Neuronal stem cell (in vitro differentiated cells): ENCODE data around the gene SPATA4.
"Not testable (repeated sequence)": the region's sequence is repeated elsewhere in the genome, so short reads cannot be mapped to it uniquely, and the experiment has no call there.

Source experiments
- DNase-seq: peaks from one replicate; pipeline ENCODE4 v3.0.0-alpha.2; 2013; ENCODE audit warnings: low spot score
- H2AFZ ChIP-seq: one replicate; pipeline ENCODE4 v1.6.1; 2013; ENCODE audit warnings: mild to moderate bottlenecking, low read length, inconsistent platforms
- H2AK5ac ChIP-seq: 2 replicates; pipeline ENCODE4 v1.6.1; 2013; ENCODE audit warnings: low read depth, mild to moderate bottlenecking, inconsistent platforms, low read length, moderate library complexity, mixed read lengths
- H2BK120ac ChIP-seq: 2 replicates; pipeline ENCODE4 v1.6.1; 2013; ENCODE audit warnings: low read depth, mild to moderate bottlenecking, inconsistent platforms, low read length, moderate library complexity, mixed read lengths
- H2BK12ac ChIP-seq: one replicate; pipeline ENCODE4 v1.6.1; 2013; ENCODE audit warnings: low read length, inconsistent platforms
- H2BK15ac ChIP-seq: 2 replicates; pipeline ENCODE4 v1.6.1; 2013; ENCODE audit warnings: mild to moderate bottlenecking, low read length, inconsistent platforms, mixed read lengths
- H2BK5ac ChIP-seq: one replicate; pipeline ENCODE4 v1.6.1; 2013; ENCODE audit warnings: inconsistent platforms, mild to moderate bottlenecking, low read length, moderate library complexity
- H3K14ac ChIP-seq: one replicate; pipeline ENCODE4 v1.6.1; 2013; ENCODE audit warnings: low read length, inconsistent platforms
- H3K18ac ChIP-seq: 2 replicates; pipeline ENCODE4 v1.6.1; 2013; ENCODE audit warnings: low read length, inconsistent platforms
- H3K23ac ChIP-seq: 2 replicates; pipeline ENCODE4 v1.6.1; 2013; ENCODE audit warnings: low read depth, mild to moderate bottlenecking, mixed read lengths, low read length, inconsistent platforms; ENCODE audit not compliant: poor library complexity
- H3K27ac ChIP-seq: replicated peaks from 3 replicates; pipeline ENCODE4 v1.5.1; 2013; ENCODE audit warnings: low read length, inconsistent platforms
- H3K27me3 ChIP-seq, 3 experiments: 2 replicates each; pipeline ENCODE4 v1.6.1; 2013; ENCODE audit warnings: low read length in 3 of 3, mild to moderate bottlenecking in 2 of 3, inconsistent platforms in 1 of 3, low read depth in 1 of 3, mixed read lengths in 1 of 3, moderate library complexity in 1 of 3; ENCODE audit not compliant: control insufficient read depth in 3 of 3, insufficient read depth in 3 of 3
- H3K36me3 ChIP-seq, 2 donors: replicated peaks in 1 of 2; 2 replicates each; pipeline ENCODE4 v1.6.1; 2013; ENCODE audit warnings: low read length in 2 of 2; ENCODE audit not compliant: control insufficient read depth in 2 of 2, insufficient read depth in 2 of 2
- H3K4ac ChIP-seq: 2 replicates; pipeline ENCODE4 v1.6.1; 2013; ENCODE audit warnings: inconsistent platforms, mild to moderate bottlenecking, low read length, moderate library complexity
- H3K4me1 ChIP-seq, 2 donors: 1 replicate in 1 of 2; 2 replicates in 1 of 2; pipeline ENCODE4 v1.6.1; 2013; ENCODE audit warnings: low read length in 2 of 2, low read depth in 1 of 2; ENCODE audit not compliant: control insufficient read depth in 2 of 2, insufficient read depth in 1 of 2
- H3K4me2 ChIP-seq: one replicate; pipeline ENCODE4 v1.6.1; 2013; ENCODE audit warnings: mild to moderate bottlenecking, low read length, inconsistent platforms; ENCODE audit not compliant: insufficient read depth, poor library complexity, severe bottlenecking
- H3K4me3 ChIP-seq, 2 donors: 2 replicates each; pipeline ENCODE4 v1.5.1; 2013; ENCODE audit warnings: low read length in 2 of 2, mild to moderate bottlenecking in 2 of 2, inconsistent platforms in 1 of 2, moderate library complexity in 1 of 2
- H3K79me1 ChIP-seq: one replicate; pipeline ENCODE4 v1.6.1; 2013; ENCODE audit warnings: low read depth, mild to moderate bottlenecking, inconsistent platforms, low read length, moderate library complexity
- H3K9ac ChIP-seq: one replicate; pipeline ENCODE4 v1.6.1; 2013; ENCODE audit warnings: mild to moderate bottlenecking, low read depth, low read length, inconsistent platforms; ENCODE audit not compliant: poor library complexity
- H3K9me3 ChIP-seq, 2 donors: replicated peaks in 1 of 2; 2 replicates each; pipeline versions ENCODE3 to v1.6.1; 2013; ENCODE audit warnings: low read length in 2 of 2, mild to moderate bottlenecking in 2 of 2, inconsistent platforms in 1 of 2, low read depth in 1 of 2, mixed read lengths in 1 of 2, moderate library complexity in 1 of 2; ENCODE audit not compliant: control insufficient read depth in 2 of 2, insufficient read depth in 1 of 2
- H4K8ac ChIP-seq: one replicate; pipeline ENCODE4 v1.6.1; 2013; ENCODE audit warnings: low read depth, mild to moderate bottlenecking, inconsistent platforms, low read length, moderate library complexity
- H4K91ac ChIP-seq: one replicate; pipeline ENCODE4 v1.6.1; 2013; ENCODE audit warnings: low read length, low read depth, mild to moderate bottlenecking, inconsistent platforms; ENCODE audit not compliant: poor library complexity
- WGBS, 2 donors: extraction: QIAGEN DNeasy Blood & Tissue Kit; methylation state at CpG; one replicate each; pipeline ENCODE4 v1.1.7; 2013; ENCODE audit warnings: missing lambda C conversion rate in 2 of 2, mixed read lengths in 1 of 2; ENCODE audit not compliant: insufficient read length in 2 of 2, insufficient replicate concordance in 1 of 2; ENCODE audit errors: extremely low coverage in 2 of 2; 5-methylcytosine and 5-hydroxymethylcytosine counted together

The SPATA4 gene

GRCh38 chr4:176212351-176212750 lies 17.0 kb upstream of the SPATA4 start:
- not testable (repeated sequence) for H4K91ac ChIP-seq, H2BK15ac ChIP-seq, H3K27me3 ChIP-seq, H3K79me1 ChIP-seq, H3K18ac ChIP-seq, H3K9me3 ChIP-seq, H3K9ac ChIP-seq, H2AK5ac ChIP-seq, H4K8ac ChIP-seq, H3K4ac ChIP-seq, H2BK5ac ChIP-seq, H3K14ac ChIP-seq, H3K4me3 ChIP-seq, H2BK12ac ChIP-seq, H3K36me3 ChIP-seq, H3K4me1 ChIP-seq, H2AFZ ChIP-seq, H2BK120ac ChIP-seq, H3K27ac ChIP-seq, H3K4me2 ChIP-seq, H3K23ac ChIP-seq, DNase-seq
- no CpG with 5 or more reads among the region's 3 CpGs for WGBS, 2 donors

GRCh38 chr4:176210579-176211296 lies 15.4 kb upstream of the SPATA4 start:
- Histone ChIP-seq H2AFZ (no peak overlapping the region), H3K9ac (no peak overlapping the region), H3K14ac (no peak overlapping the region), H2BK120ac (no peak overlapping the region), H3K79me1 (no peaks in the 10 kb centered on the region), H2BK12ac (no peak overlapping the region), H3K9me3 (peaks cover 2 to 12% of the 10 kb centered on the region in 2 donors), H3K4ac (no peak overlapping the region), H4K91ac (no peak overlapping the region), H2BK5ac (no peak overlapping the region), H2AK5ac (no peak overlapping the region), H3K36me3 (no peaks in the 10 kb centered on the region), H2BK15ac (no peak overlapping the region), H4K8ac (no peak overlapping the region), H3K4me2 (no peak overlapping the region), H3K18ac (no peak overlapping the region), H3K4me1 (no peaks in the 10 kb centered on the region), H3K27me3 (no peaks in the 10 kb centered on the region), H3K4me3 (no peak overlapping the region), H3K23ac (no peak overlapping the region), H3K27ac (no peak overlapping the region)
- 100% methylated on average over 1 to 2 of the region's 7 CpGs for WGBS, 2 donors
- no peak for DNase-seq

- no peak for DNase-seq
- H2BK5ac ChIP-seq: no peak overlapping the region
- H3K23ac ChIP-seq: no peak overlapping the region
- no CpG with 5 or more reads among the region's 3 CpGs for WGBS, 2 donors
- H3K14ac ChIP-seq: no peak overlapping the region
- no peaks in the 10 kb centered on the region for H3K36me3 ChIP-seq
- H2BK15ac ChIP-seq: no peak overlapping the region
- H3K18ac ChIP-seq: no peak overlapping the region
- H4K8ac ChIP-seq: no peak overlapping the region
- H2AFZ ChIP-seq: no peak overlapping the region
- no peak overlapping the region for H3K4me3 ChIP-seq
- H2AK5ac ChIP-seq: no peak overlapping the region
- peaks cover 2 to 12% of the 10 kb centered on the region in 2 donors for H3K9me3 ChIP-seq
- H3K27ac ChIP-seq: no peak overlapping the region
- H3K4me1 ChIP-seq: peaks cover 3 to 6% of the 10 kb centered on the region in 2 donors
- no peak overlapping the region for H3K9ac ChIP-seq
- H3K4ac ChIP-seq: no peak overlapping the region
- H2BK12ac ChIP-seq: no peak overlapping the region
- H3K4me2 ChIP-seq: no peak overlapping the region
- H3K79me1 ChIP-seq: no peaks in the 10 kb centered on the region
- H2BK120ac ChIP-seq: no peak overlapping the region
- H4K91ac ChIP-seq: no peak overlapping the region
- no peaks in the 10 kb centered on the region for H3K27me3 ChIP-seq
Observed at GRCh38 chr4:176210101-176210500, 14.7 kb upstream of the SPATA4 start.

- Histone ChIP-seq H3K36me3 (no peaks in the 10 kb centered on the region), H4K91ac (no peak overlapping the region), H2BK120ac (no peak overlapping the region), H3K4me3 (no peak overlapping the region), H3K27ac (no peak overlapping the region), H3K4me1 (peaks cover 4 to 8% of the 10 kb centered on the region in 2 donors), H3K79me1 (no peaks in the 10 kb centered on the region), H3K9me3 (peaks cover 2 to 12% of the 10 kb centered on the region in 2 donors), H4K8ac (no peak overlapping the region), H3K18ac (no peak overlapping the region), H2BK15ac (no peak overlapping the region), H3K9ac (no peak overlapping the region), H2BK12ac (no peak overlapping the region), H2AK5ac (no peak overlapping the region), H3K4ac (no peak overlapping the region), H3K23ac (no peak overlapping the region), H3K4me2 (no peak overlapping the region), H3K14ac (no peak overlapping the region), H2BK5ac (no peak overlapping the region), H3K27me3 (no peaks in the 10 kb centered on the region), H2AFZ (no peak overlapping the region)
- no CpG with 5 or more reads among the region's 4 CpGs for WGBS, 2 donors
- no peak for DNase-seq
Observed at GRCh38 chr4:176209535-176209934, 14.2 kb upstream of the SPATA4 start.
